ENCODE data around the gene SORCS1.

DNA sequence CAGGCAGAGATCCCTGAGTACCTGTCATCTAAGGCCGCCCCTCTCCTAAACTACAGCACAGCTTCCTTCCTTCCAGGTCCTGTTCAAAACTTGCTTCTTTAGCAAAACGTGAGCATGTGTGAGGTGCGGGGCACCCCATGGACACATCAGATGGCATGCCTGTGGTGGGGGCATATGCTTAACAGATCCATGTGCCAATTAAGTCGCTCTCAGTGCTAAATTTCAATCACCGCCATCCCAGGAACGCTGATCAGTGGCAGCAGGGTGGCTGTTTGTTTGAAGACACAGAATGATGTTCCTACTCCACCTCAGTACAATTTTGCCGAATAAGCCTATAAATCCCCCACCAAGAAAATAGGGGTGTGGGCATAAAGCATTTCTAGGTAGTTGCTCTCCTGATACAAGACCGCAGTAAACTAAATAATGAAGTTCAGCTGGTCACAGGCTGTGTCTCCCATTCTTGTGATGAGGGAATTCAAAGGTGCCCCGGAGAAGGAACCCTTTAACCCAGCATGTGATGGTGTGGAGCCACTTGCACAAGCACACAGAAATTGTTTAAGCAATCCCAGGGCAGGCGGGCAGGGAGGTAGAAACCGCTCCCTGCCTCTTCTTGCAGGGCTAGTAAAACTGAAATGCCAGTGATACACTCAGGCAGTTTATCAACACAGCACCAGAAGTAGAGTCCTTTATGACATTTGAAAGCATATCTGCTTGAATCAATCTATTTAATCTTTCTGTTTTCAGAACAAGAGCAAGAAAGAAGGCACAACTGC is 205.7 kb downstream of the SORCS1 start:
- TF ChIP-seq, protein P1, sequence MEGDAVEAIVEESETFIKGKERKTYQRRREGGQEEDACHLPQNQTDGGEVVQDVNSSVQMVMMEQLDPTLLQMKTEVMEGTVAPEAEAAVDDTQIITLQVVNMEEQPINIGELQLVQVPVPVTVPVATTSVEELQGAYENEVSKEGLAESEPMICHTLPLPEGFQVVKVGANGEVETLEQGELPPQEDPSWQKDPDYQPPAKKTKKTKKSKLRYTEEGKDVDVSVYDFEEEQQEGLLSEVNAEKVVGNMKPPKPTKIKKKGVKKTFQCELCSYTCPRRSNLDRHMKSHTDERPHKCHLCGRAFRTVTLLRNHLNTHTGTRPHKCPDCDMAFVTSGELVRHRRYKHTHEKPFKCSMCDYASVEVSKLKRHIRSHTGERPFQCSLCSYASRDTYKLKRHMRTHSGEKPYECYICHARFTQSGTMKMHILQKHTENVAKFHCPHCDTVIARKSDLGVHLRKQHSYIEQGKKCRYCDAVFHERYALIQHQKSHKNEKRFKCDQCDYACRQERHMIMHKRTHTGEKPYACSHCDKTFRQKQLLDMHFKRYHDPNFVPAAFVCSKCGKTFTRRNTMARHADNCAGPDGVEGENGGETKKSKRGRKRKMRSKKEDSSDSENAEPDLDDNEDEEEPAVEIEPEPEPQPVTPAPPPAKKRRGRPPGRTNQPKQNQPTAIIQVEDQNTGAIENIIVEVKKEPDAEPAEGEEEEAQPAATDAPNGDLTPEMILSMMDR (IDR thresholded peaks at IDR 0.05) = no peak
- no peak for TF ChIP-seq POLR2A (IDR thresholded peaks at IDR 0.05)

Data from right lobe of liver (tissue), 4 donors.